ENCODE data around the gene TCHHL1. TPM values are rescaled to one million over a fixed set of nuclear protein-coding genes. Genes with fewer than 3 reads are reported as not detected.

Gene TCHHL1
- total RNA-seq (2022; extraction: Qiagen RNA extraction): not detected in 5 replicates

DNA sequence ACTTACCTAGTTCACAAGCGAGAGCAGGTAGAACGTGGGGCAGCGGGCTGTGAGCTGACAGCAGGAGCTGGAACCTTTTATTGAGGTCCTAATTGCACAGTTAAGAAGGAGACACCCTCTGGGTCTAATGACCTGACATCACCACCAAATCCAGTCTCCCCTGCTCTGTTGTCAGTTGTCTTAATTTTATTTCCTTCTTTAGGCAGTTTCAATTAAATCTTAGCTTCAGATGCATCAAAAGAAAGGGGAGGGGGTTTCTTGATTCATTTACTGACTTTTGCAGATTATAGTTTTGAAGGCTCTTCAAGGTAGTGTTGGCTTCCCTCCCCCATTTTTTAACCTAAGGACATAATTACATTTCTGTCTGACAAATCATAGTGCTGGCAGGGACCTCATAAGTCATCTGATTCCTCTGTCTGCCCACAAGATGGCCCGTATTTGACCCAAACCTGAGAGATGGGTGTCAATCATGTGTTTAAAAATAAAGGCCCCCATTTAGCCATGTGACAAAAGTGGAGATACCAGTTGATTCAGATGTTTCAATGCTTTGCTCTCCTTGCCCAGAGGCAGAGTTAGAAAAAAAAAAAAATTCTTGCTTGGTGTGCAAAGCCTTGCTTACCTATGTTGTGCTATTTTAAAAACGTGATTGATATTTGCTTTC is at the start of gene TCHHL1:
TSS of gene TCHHL1 (minus strand) at position 51 of the 661 bp plus-strand sequence. CDS start 921 bp downstream, outside the sequence.

GRCh38 chr1:152115344-152115743 is 26.5 kb upstream of the TCHHL1 start, which contains the start of gene TCHH:
Gene TCHH (minus strand): TSS chr1:152115444. CDS start chr1:152114080, 1,364 bp downstream.

DNA sequence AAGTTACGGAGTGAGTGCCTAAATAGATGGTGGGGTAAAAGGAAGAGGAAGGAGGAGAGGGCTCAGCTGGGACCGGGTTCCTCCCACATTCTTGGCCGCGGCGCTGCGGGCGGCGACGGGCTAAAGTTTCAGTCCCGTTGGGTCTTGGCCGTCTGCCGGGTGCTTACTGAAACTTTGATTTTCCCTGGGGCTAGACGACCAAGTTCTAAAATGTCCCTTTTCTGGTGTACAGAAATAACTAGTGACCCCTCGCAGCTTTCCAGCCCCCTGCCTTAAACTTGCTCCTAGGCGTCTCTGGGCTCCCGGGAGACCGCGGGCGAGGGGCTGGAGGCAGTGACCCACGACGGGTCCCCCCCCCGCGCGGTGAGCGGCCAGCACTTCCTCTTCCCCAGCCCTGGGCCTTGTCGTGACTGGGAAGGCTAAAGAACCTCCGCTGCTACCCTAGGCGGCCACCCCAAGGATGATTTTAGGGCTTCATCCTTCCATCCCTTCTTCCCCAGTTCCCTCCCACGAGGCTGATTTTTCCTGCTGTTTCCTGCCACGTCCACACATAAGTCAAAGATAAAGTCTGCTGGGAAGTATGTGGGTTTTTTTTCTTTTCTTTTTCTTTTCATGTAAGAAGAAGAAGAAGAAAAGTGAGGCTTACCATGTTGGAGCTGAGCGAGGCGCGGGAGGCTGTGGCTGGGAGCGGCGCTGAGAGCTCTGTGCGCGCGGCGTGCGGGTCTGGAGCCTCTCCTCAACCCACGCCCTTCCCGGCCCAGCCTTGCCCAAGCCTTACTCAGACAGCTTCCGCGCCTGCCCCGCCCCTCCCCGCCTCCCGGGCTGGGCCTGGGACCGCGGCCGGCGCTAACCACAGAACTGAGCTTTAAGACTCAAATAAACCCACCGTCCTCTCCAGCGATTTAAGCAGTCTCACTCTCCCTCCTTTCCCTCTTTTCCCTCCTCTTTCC is 52.3 kb downstream of the TCHHL1 start, which contains the start of gene S100A11:
TSS of gene S100A11 (minus strand) at position 738 of the 950 bp plus-strand sequence. CDS start at position 649, 89 bp downstream.

Other genes starting within 250 kb of the TCHHL1 start
- not detected in 5 replicates for gene C2CD4D, start 249.2 kb downstream of the TCHHL1 start, total RNA-seq (2022; extraction: Qiagen RNA extraction)
- not detected in 5 replicates for gene THEM5, start 235.4 kb downstream of the TCHHL1 start, total RNA-seq (2022; extraction: Qiagen RNA extraction)
- 12.2 to 13.7 TPM (median 13.4 TPM) in 5 replicates for gene THEM4, start 179.6 kb downstream of the TCHHL1 start, total RNA-seq (2022; extraction: Qiagen RNA extraction)
- 1,898 to 2,089 TPM (median 2,074 TPM) in 5 replicates for gene S100A10, start 95.2 kb downstream of the TCHHL1 start, total RNA-seq (2022; extraction: Qiagen RNA extraction)
- 1,747 to 1,911 TPM (median 1,855 TPM) in 5 replicates for gene S100A11, start 52.1 kb downstream of the TCHHL1 start, total RNA-seq (2022; extraction: Qiagen RNA extraction)
- 0.20 to 0.26 TPM (median 0.24 TPM) in 5 replicates for gene TCHH, start 26.4 kb upstream of the TCHHL1 start, total RNA-seq (2022; extraction: Qiagen RNA extraction)
- gene RPTN, start 70.2 kb upstream of the TCHHL1 start, total RNA-seq (2022; extraction: Qiagen RNA extraction): not detected in 5 replicates
- gene HRNR, start 135.1 kb upstream of the TCHHL1 start, total RNA-seq (2022; extraction: Qiagen RNA extraction): not detected in 5 replicates
- gene FLG, start 236.2 kb upstream of the TCHHL1 start, total RNA-seq (2022; extraction: Qiagen RNA extraction): 0.01 TPM in 2 of 5 replicates, not detected in the others